ENCODE measurements around the gene MAP2K5. TPM values are rescaled to one million over a fixed set of nuclear protein-coding genes. Genes with fewer than 3 reads are reported as not detected.

Gene MAP2K5
- total and polyA plus RNA-seq, 2 experiments from 2014 or later = 6.8 to 13.6 TPM

DNA sequence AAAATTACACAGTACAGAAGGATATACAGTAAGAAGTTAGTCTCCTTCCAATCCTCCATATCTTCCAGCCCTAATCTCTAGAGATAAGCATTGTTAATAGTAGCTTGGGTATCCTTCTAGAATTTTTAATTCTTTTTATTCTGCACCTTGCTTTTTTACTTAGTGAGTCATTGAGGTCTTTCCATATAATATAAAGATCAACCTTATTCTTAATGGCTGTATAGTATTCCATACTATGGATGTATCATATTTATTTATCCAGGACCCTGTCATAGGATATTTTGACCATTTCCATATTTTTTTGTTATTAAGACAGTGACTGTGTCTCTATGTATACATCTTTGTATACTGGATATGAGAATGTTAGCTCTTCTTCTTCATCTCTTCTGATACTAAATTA lies 246.5 kb downstream of the MAP2K5 start:
- H3K27ac ChIP-seq = no peak overlapping the region
- H3K4me1 ChIP-seq (ENCODE audit: low read depth) = no peaks in the 10 kb centered on the region
- no peak for DNase-seq (ENCODE audit: low read depth in 1 of 2, low spot score in 1 of 2)
- H3K36me3 ChIP-seq = no peaks in the 10 kb centered on the region
- TF ChIP-seq, protein P1, sequence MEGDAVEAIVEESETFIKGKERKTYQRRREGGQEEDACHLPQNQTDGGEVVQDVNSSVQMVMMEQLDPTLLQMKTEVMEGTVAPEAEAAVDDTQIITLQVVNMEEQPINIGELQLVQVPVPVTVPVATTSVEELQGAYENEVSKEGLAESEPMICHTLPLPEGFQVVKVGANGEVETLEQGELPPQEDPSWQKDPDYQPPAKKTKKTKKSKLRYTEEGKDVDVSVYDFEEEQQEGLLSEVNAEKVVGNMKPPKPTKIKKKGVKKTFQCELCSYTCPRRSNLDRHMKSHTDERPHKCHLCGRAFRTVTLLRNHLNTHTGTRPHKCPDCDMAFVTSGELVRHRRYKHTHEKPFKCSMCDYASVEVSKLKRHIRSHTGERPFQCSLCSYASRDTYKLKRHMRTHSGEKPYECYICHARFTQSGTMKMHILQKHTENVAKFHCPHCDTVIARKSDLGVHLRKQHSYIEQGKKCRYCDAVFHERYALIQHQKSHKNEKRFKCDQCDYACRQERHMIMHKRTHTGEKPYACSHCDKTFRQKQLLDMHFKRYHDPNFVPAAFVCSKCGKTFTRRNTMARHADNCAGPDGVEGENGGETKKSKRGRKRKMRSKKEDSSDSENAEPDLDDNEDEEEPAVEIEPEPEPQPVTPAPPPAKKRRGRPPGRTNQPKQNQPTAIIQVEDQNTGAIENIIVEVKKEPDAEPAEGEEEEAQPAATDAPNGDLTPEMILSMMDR (IDR thresholded peaks at IDR 0.05; ENCODE audit: low read depth, low read length) = no peak
- H3K9me3 ChIP-seq (ENCODE audit: low read depth) = no peaks in the 10 kb centered on the region
- peaks cover 88% of the 10 kb centered on the region for H3K27me3 ChIP-seq
- no peak overlapping the region for H3K4me3 ChIP-seq

DNA sequence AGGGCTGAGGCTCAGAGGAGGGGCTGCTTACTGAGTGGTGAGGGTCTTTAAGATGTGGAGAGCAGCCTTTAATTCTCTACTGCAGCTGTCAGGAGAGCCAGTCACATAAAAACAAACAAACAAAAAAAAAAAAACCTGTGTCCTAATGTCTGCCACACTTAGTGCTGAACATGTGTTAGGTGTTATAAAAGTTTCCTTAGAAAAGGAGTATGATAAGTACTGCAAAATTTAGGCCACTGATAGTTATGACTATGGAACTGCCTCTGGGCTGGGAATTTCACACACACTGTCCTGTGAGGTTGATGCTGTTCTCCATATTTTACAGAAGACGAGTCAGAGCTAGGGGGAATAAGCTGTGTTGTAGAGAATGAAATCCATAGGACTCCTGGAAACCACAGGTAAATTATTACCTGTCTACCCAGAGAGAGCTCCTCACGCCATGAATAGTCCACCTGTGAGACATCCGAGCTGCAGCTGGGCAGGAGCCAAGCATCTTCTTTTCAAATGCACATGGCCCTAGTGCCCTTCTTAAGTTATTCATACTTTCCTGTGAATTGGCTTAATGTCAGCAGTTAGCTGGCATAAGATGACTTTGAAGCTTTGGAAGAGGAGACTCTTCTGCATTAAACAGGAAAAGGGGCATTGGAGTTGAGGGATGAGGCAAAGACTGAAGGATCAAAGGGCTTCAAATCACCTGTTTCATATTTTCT lies 248.3 kb downstream of the MAP2K5 start:
- DNase-seq (ENCODE audit: low read depth in 1 of 2, low spot score in 1 of 2) = no peak
- H3K36me3 ChIP-seq = no peaks in the 10 kb centered on the region
- no peak overlapping the region for H3K4me3 ChIP-seq
- H3K4me1 ChIP-seq (ENCODE audit: low read depth) = no peaks in the 10 kb centered on the region
- no peak overlapping the region for H3K27ac ChIP-seq
- TF ChIP-seq, protein P1 (IDR thresholded peaks at IDR 0.05; ENCODE audit: low read depth, low read length) = no peak
- H3K27me3 ChIP-seq = peaks cover 70% of the 10 kb centered on the region
- H3K9me3 ChIP-seq (ENCODE audit: low read depth) = no peaks in the 10 kb centered on the region

- H3K36me3 ChIP-seq = no peaks in the 10 kb centered on the region
- peaks cover 58% of the 10 kb centered on the region for H3K27me3 ChIP-seq
- no peak overlapping the region for H3K4me3 ChIP-seq
- no peaks in the 10 kb centered on the region for H3K9me3 ChIP-seq (ENCODE audit: low read depth)
- no peak overlapping the region for H3K27ac ChIP-seq
- H3K4me1 ChIP-seq (ENCODE audit: low read depth) = no peaks in the 10 kb centered on the region
- TF ChIP-seq, protein P1 (IDR thresholded peaks at IDR 0.05; ENCODE audit: low read depth, low read length) = no peak
- no peak for DNase-seq (ENCODE audit: low read depth in 1 of 2, low spot score in 1 of 2)
Measured at GRCh38 chr15:67792250-67792942, 249.9 kb downstream of the MAP2K5 start.

- TF ChIP-seq, protein P1 (IDR thresholded peaks at IDR 0.05; ENCODE audit: low read depth, low read length) = no peak
- H3K9me3 ChIP-seq (ENCODE audit: low read depth) = no peaks in the 10 kb centered on the region
- H3K27ac ChIP-seq = no peak overlapping the region
- peaks cover 43% of the 10 kb centered on the region for H3K27me3 ChIP-seq
- no peak overlapping the region for H3K4me3 ChIP-seq
- DNase-seq (ENCODE audit: low read depth in 1 of 2, low spot score in 1 of 2) = no peak
- H3K36me3 ChIP-seq = no peaks in the 10 kb centered on the region
- no peaks in the 10 kb centered on the region for H3K4me1 ChIP-seq (ENCODE audit: low read depth)
Measured at GRCh38 chr15:67794832-67795574, 252.5 kb downstream of the MAP2K5 start.

DNA sequence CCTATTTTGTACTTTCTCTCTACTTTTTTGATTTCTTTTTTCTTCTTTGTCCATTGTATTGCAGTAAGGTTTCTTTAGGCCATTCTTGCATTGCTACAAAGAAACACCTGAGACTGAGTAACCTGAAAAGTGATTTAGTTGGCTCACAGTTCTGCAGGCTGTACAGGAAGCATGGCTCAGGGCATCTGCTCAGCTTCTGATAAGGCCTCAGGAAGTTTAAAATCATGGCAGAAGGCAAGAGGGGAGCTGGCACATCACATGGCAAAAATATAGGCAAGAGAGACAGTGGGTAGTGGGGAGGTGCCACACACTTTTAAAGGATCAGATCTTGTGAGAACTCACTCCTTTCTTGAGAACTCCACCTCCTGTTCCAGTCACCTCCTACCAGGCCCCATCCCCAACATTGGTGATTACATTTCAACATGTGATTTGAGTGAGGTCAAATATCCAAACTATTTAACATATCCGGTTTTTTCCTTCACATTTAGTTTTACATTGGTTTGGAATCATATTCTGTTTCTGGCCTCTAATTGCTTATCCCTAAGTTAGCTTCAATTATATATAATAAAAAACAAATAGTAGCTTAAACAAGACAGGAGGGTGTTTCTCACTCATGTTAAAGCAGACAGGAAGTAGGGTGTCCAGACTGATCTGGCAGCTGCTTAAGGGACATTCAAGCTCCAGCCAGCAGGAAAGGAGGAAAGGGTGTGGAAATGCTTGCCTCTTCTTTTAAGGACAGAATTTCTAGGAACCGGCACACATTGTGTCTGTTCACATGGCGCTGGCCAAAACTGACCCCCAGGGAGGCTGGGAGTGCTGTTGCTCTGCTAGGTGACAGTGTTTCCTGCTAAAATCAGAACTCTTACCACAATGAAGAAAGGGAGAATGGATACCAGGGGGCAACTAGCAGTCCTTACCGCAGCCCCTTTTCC lies 254.0 kb downstream of the MAP2K5 start:
- TF ChIP-seq, protein P1 (IDR thresholded peaks at IDR 0.05; ENCODE audit: low read depth, low read length) = no peak

More for the DNA sequence above, 254.0 kb downstream of the MAP2K5 start:
- DNase-seq (ENCODE audit: low read depth in 1 of 2, low spot score in 1 of 2) = peak in 1 of 2 donors; percentile 21
- Histone ChIP-seq H3K4me3 (no peak overlapping the region), H3K9me3 (ENCODE audit: low read depth) (no peaks in the 10 kb centered on the region), H3K27me3 (peaks cover 42% of the 10 kb centered on the region), H3K27ac (no peak overlapping the region), H3K4me1 (ENCODE audit: low read depth) (no peaks in the 10 kb centered on the region), H3K36me3 (no peaks in the 10 kb centered on the region)

Measured in cardiac muscle cell (in vitro differentiated cells and primary cell).